Left lobe of liver (tissue), 2 donors: Measurements from ENCODE around the gene POLR2H. TPM values are rescaled to one million over a fixed set of nuclear protein-coding genes. Genes with fewer than 3 reads are reported as not detected.
A peak's percentile ranks its signal among the peaks of the same experiment; 100 is the strongest.

Experiments
- ATAC-seq: fragments of 200-7000 bp; cut with Tn5 transposase; one replicate; pipeline ENCODE4 v1.9.1; 2020; ENCODE audit warnings: mild to moderate bottlenecking, moderate library complexity
- DNase-seq: peaks from one replicate; pipeline ENCODE4 v3.0.0-alpha.2; 2020; ENCODE audit warnings: low spot score
- total RNA-seq: library from RNA; stranded (reverse); gene quantifications from one replicate; pipeline ENCODE4 v1.2.1, GENCODE V29; 2021
- donor health status: DM: no; HTN: no; CAD: no; lungs with moderate emphysema.
- donor health status: DM: no; HTN: yes; CAD: no.

Gene POLR2H
- total RNA-seq, 1 donor from 2014 or later: 33.9 TPM

DNA sequence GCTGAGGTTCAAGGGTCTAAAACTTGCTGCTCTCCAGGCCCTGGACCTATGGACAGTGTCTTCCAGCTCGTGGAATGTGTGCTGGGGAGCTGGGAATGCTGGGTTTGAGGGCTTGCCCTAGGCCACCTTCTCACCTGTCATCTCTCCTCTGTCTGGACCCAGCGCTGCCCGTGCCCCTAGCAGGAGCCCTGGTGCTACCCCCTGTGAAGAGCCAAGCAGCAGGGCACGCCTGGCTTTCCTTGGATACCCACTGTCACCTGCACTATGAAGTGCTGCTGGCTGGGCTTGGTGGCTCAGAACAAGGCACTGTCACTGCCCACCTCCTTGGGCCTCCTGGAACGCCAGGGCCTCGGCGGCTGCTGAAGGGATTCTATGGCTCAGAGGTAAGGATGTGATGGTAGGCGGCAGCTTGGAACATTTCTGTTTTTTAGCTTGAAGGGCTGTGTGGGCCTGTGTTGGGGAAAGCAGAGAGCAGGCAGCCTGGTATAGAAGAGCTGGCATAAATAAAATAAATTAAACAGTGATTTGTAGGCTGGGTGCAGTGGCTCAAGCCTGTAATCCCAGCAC, 23.4 kb downstream of the POLR2H start:
- ATAC-seq: no peak
- no peak for DNase-seq

DNA sequence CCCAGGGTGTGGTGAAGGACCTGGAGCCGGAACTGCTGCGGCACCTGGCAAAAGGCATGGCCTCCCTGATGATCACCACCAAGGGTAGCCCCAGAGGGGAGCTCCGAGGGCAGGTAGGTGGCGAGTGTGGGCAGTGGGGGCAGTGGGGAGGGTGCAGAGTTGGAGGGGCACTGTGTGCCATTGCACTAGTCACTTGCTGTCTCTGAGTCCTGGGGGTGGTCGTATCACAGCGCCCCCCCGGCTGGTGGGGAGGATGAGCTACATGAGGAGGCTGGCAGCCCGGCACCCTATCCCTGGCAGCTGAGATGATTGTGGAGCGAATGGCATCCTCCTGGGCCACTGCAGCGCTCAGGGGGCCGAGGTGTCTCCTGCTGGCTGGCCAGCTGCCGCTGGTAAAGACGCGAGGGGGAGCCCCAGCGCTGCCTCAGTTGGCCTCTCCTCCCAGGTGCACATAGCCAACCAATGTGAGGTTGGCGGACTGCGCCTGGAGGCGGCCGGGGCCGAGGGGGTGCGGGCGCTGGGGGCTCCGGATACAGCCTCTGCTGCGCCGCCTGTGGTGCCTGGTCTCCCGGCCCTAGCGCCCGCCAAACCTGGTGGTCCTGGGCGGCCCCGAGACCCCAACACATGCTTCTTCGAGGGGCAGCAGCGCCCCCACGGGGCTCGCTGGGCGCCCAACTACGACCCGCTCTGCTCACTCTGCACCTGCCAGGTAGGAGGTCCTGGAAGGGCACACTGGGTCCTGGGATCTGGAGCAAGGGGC, 24.7 kb downstream of the POLR2H start:
- ATAC-seq (no peak), DNase-seq (no peak)

- DNase-seq: no peak
Measured at GRCh38 chr3:184387174-184387714, 25.7 kb downstream of the POLR2H start.

GRCh38 chr3:184388164-184388935, 26.8 kb downstream of the POLR2H start:
- DNase-seq (no peak), ATAC-seq (no peak)

More at GRCh38 chr3:184387174-184387714, 25.7 kb downstream of the POLR2H start:
- ATAC-seq: no peak

- ATAC-seq (no peak), DNase-seq (no peak)
Measured at GRCh38 chr3:184388936-184389230, 27.4 kb downstream of the POLR2H start.

GRCh38 chr3:184389384-184389783, 27.9 kb downstream of the POLR2H start:
- DNase-seq: no peak
- no peak for ATAC-seq

GRCh38 chr3:184389935-184390528, 28.5 kb downstream of the POLR2H start:
- DNase-seq: no peak
- ATAC-seq: no peak

DNA sequence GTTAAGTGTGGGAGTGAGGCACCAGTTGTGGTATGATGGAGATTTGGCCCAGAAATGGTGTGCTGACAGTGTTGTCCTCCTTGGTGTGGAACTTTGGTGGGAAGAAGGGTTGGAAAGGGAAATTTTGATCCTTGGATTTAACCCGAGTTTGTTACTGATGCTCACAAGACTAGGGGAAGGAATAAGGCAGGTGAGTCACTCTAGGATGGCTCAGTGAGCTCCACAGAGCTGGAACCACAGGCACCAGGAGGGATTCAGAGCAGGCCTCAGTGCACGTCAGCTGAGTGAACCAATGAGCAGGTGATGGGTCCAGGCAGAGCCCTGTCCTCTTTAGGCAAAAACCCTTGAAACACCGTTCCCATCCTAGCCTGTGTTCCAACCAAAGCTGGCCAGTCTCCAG, 29.8 kb downstream of the POLR2H start:
- ATAC-seq (peak; percentile 23), DNase-seq (no peak)

DNA sequence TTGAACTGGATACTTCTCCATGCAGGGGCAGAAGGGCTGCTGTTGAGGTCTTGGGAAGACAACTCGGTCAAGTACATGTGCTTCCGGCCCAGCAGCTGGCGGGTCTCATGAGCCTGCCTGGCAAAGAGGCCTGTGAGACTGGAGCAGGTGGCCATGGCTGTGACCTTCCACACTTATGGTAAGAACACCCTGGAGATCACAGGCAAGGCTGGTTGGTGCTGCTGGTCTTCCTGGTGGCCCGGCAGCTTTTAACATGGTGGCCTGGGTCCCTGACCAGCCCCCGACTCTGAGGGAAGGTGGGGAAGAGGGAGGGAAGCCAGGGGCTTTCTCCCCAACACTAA, 33.8 kb downstream of the POLR2H start:
- DNase-seq (no peak), ATAC-seq (no peak)

GRCh38 chr3:184399410-184399809, 37.9 kb downstream of the POLR2H start:
- ATAC-seq (no peak), DNase-seq (no peak)

DNA sequence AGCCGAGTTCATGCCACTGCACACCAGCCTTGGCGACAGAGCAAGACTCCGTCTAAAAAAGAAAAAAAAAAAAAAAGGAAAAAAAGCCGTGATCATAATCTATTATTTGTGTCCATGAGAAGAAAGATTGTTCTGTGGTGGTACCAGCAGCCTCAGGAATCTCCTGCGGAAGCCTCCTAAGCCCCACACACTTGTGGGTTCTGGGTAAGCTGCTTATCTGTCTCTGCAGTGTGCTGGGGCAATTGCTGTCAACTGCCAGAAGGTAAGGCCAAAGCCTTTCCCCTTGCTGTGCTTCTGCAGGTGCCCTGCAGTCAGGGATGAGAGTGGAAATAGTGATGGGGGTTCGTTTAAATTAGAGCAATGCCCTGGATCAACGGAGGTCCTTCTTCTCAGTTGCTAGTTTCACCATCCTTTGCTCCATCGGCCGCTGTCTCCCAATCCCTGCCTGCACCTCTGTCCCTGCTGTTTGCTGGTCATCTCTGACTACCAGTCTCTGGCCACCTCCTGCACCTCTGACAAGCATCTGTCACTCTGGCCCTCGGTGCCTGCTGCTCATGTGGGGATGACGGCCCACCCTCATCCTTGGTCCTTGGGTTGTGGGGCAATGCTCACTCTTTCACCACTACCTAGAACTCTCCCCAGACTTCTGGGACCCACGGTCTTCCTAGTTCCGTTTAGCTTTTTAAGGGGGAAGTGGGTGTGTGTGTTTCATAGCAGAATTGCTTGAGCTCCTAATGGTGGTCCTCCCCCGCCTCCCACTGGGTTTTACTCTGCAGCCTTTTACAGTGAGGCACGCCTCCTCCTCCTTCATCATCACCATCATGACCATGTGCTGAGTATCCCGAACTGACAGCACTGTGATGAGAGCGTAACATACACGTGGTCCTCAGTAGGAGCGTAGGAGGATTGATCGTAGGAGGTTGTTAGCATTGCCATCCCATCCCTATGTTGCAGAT, 43.8 kb downstream of the POLR2H start:
- no peak for ATAC-seq
- no peak for DNase-seq

GRCh38 chr3:184409331-184409926, 47.9 kb downstream of the POLR2H start:
- DNase-seq (no peak), ATAC-seq (peak; percentile 31)

- ATAC-seq: no peak
- no peak for DNase-seq
Measured at GRCh38 chr3:184409946-184410500, 48.5 kb downstream of the POLR2H start.

- ATAC-seq (no peak), DNase-seq (no peak)
Measured at GRCh38 chr3:184414418-184415202, 53.1 kb downstream of the POLR2H start.

DNA sequence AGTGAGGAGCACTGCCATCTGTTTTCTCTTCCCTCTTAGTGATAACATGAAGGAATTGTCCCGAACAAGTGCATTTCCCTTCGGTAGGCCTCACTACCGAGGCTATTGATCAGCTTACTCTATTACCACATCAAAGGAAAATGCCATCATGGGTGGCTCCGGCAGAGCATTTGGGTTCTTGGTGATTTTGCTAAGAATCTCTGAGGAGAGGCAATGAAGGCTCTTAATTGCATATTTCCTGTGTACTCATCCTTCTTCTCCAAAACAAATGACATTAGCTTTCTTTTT, 53.6 kb downstream of the POLR2H start:
- DNase-seq: no peak
- no peak for ATAC-seq

GRCh38 chr3:184417619-184418327, 56.3 kb downstream of the POLR2H start:
- DNase-seq (peak; percentile 69), ATAC-seq (peak; percentile 96)
